ENCODE data around the gene MPHOSPH9.
A peak's percentile ranks its signal among the peaks of the same experiment; 100 is the strongest.
"Not testable (repeated sequence)": the region's sequence is repeated elsewhere in the genome, so short reads cannot be mapped to it uniquely, and the experiment has no call there.

MPHOSPH9 gene

DNA sequence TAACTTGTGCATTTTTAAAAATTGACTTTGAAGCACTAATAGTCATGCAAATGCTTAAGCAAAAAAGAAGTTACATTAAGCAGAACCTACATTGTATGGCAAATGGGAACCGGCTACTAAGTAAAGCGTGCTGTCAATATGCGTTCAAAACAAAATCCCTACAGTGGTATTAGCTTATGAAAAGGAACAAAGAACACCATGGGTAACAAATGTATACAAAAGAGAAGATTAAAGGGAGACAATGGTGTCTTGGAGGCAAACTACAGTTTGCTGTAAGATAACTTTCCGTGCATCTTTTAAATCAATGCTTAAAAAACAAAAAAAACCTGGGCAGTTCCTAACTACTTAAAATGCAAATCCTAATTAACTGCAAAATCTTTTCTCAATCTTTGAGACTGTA lies 28.3 kb upstream of the MPHOSPH9 start:
- FAIRE-seq, result no peak
- DNase-seq (ENCODE audit: insufficient read length, low spot score), result no peak

GRCh38 chr12:123260081-123260480 lies 27.1 kb upstream of the MPHOSPH9 start:
- no peak for DNase-seq (ENCODE audit: insufficient read length, low spot score)
- FAIRE-seq, result no peak

DNA sequence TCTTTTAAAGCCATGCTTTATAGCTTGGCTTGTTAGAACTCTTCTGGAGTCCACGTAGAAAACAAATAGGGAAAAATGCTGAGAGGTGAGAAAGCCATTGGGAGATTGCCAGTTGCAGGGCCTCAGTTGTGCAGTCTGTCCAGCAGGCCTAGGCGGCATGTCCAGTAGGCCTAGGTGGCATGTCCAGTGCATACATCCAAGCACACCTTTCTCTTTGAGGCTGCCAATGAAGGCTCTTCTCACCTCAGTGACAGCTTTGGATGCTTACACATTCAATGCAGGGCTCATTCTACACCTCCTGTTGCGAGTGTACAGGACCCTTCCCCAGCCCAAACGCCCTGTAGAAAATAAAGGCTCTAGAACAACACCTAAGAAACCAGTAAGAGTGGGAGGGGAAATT lies 25.7 kb upstream of the MPHOSPH9 start:
- DNase-seq (ENCODE audit: insufficient read length, low spot score) (no peak), FAIRE-seq (no peak)

DNA sequence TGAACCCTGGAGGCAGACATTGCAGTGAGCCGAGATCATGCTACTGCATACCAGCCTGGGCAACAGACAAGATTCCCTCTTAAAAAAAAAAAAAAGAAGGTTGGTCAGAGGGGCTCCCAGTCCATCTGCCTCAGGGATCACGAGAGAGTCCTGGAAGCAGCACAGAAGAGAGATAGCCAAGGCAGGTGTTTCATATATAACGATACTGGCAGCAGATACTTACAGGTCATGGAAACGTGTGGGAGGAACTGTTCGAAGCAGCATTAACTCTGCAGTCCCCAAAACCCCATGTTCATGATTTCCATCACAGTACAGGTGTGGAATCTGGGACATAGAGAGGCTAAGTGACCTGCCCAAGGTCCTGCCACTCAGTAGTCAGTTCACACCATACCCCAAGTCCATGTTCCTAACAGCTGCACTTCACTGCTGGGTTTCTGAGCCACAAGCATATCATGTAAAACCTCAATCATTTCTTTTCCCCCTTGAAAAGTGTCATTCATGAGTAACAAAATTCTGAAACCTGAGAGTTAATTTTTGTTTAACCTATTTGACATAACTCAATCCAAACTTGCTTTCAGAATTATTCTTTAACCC lies 22.0 kb upstream of the MPHOSPH9 start:
- FAIRE-seq, result no peak
- DNase-seq (ENCODE audit: insufficient read length, low spot score), result no peak

- no peak for FAIRE-seq
- no peak for DNase-seq (ENCODE audit: insufficient read length, low spot score)
Observed at GRCh38 chr12:123253641-123254459, 20.9 kb upstream of the MPHOSPH9 start.

DNA sequence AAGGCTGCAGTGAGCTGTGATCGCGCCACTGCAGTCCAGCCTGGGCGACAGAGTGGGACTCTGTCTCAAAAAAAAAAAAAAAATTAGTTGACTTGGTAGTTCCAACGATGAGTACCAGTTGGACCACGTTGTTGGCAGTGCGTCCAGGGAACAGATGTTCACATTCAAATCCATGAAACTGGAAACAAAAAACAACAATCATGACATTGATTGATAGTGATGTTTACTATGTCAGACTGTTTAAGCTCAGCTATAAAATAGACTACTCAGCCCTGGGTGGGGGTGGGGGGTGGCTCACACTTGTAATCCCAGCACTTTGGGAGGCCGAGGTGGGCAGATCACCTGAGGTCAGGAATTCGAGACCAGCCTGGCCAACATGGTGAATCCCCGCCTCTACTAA lies 19.4 kb upstream of the MPHOSPH9 start:
- DNase-seq (ENCODE audit: insufficient read length, low spot score); FAIRE-seq: not testable (repeated sequence)

DNA sequence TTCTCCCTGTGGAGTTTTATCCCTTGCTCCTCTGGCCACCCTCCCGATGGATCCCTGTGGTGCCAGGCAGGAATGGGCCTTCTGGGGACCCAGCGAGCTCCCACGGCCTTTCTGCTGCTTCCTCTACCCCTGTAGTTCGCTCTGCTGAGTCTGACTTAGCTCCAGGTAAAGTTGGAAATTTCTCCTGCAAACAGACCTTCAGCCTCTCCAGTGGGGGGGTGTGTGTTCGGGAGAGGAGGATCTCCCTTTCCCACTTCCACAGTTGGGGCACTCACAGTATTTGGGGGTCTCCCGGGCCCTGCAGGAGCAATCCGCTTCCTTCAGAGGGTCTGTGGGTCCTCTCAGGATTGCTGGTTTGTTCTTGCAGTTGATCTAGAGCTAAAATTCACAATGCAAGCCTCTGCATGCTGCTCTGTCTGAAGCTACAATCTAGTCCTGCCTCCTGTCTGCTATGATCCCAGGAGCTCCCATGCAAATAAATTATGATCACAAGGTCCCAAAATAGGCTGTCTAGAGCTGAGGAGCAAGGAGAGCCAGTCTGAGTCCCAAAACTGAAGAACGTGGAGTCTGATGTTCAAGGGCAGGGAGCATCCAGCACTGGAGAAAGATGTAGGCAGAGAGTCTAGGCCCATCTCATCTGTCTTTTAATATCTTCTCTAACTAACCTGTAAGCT lies 18.6 kb upstream of the MPHOSPH9 start:
- FAIRE-seq (no peak), DNase-seq (ENCODE audit: insufficient read length, low spot score) (no peak)

DNA sequence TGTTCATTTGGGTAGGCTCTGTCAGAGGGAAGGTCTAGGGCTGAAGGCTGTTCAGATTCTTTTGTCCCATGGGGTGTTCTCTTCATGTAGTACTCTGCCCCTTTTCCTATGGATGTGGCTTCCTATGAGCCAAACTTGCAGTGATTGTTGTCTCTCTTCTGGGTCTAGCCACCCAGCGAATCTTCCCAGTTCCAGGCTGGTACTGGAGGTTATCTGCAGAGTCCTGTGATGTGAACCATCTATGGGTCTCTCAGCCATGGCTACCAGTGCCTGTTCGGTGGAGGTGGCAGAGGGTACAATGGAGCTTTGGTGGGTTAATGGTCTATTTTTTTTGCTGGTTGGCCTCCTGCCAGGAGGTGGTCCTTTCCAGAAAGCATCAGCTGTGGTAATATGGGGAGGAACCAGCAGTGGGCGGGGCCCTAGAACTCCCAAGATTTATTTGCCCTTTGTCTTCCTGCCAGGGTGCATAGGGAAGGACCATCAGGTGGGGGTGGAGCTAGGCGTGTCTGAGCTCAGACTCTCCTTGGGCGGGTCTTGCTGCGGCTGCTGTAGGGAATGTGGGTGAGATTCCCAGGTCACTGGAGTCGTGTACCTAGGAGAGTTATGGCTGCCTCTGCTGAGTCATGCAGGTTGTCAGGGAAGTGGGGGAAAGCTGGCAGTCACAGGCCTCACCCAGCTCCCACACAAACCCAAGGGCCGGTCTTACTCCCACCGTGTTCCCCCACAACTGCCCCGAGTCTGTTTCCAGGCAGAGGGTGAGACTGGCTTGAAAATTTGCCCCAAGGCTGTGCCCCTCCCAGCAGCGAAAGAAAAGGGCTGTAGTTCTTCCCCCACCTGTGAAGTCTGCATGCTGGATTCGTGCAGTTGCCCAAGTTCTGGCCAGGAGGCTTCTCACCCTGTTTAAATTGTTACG lies 17.8 kb upstream of the MPHOSPH9 start:
- FAIRE-seq (no peak), DNase-seq (ENCODE audit: insufficient read length, low spot score) (no peak)

- not testable (repeated sequence) for DNase-seq (ENCODE audit: insufficient read length, low spot score); FAIRE-seq
Observed at GRCh38 chr12:123248996-123249741, 16.2 kb upstream of the MPHOSPH9 start.

- FAIRE-seq; DNase-seq (ENCODE audit: insufficient read length, low spot score): not testable (repeated sequence)
Observed at GRCh38 chr12:123248129-123248528, 15.2 kb upstream of the MPHOSPH9 start.

DNA sequence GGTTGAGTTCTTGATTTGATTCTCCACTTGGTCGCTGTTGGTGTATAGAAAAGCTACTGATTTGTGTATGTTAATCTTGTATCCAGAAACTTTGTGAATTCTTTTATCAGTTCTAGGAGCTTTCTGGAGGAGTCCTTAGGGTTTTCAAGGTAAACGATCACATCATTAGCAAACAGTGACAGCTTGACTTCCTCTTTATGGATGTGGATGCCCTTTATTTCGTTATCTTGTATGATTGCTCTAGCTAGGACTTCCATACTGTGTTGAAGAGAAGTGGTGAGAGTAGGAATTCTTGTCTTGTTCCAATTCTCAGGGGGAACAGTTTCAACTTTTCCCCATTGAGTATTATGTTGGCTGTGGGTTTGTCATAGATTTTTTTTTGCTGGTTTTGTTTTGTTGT lies 12.7 kb upstream of the MPHOSPH9 start:
- FAIRE-seq (no peak), DNase-seq (ENCODE audit: insufficient read length, low spot score) (no peak)

DNA sequence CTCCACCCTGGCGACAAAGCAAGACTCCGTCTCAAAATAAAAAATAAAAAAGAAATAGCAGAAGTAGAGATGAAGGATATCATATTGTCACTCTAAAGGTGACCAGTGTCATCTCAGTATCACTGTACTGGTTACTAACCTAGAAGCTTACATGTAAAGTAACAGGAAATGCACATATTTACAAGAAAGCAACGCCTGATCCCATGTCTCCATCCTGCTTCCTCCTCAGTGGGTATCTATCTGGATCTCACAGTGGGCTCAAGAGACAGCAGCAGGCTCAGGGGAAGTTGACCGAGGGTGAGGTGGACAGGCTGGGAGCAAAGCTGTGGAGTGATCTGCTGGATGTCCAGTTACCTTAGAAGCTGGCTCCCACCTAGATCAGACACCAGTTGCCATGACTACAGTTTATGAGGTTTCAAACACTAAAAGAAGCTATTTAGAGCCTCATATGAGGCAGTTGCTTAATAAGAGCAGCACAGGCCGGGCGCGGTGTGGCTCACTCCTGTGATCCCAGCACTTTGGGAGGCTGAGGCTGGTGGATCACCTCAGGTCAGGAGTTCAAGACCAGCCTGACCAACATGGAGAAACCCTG lies 10.8 kb upstream of the MPHOSPH9 start:
- FAIRE-seq (no peak), DNase-seq (ENCODE audit: insufficient read length, low spot score) (no peak)

- DNase-seq (ENCODE audit: insufficient read length, low spot score) (no peak), FAIRE-seq (no peak)
Observed at GRCh38 chr12:123242116-123242904, 9.4 kb upstream of the MPHOSPH9 start.

DNA sequence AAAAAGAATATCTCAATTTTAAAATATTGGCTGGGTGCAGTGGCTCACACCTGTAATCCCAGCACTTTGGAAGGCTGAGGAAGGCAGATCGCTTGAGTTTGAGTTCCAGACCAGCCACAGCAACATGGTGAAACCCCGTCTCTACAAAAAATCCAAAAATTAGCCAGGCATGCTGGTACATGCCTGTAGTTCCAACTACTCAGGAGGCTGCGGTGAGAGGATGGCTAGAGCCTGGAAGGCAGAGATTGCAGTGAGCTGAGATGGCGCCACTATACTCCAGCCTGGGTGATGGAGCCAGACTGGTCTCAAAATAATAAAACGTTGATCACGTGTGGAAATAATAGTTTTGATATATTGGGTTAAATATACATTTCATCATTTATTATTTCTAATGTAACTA lies 6.0 kb upstream of the MPHOSPH9 start:
- DNase-seq (ENCODE audit: insufficient read length, low spot score) (no peak), FAIRE-seq (no peak)

- no peak for DNase-seq (ENCODE audit: insufficient read length, low spot score)
- FAIRE-seq, result peak; percentile 74
Observed at GRCh38 chr12:123238330-123238682, 5.4 kb upstream of the MPHOSPH9 start.

DNA sequence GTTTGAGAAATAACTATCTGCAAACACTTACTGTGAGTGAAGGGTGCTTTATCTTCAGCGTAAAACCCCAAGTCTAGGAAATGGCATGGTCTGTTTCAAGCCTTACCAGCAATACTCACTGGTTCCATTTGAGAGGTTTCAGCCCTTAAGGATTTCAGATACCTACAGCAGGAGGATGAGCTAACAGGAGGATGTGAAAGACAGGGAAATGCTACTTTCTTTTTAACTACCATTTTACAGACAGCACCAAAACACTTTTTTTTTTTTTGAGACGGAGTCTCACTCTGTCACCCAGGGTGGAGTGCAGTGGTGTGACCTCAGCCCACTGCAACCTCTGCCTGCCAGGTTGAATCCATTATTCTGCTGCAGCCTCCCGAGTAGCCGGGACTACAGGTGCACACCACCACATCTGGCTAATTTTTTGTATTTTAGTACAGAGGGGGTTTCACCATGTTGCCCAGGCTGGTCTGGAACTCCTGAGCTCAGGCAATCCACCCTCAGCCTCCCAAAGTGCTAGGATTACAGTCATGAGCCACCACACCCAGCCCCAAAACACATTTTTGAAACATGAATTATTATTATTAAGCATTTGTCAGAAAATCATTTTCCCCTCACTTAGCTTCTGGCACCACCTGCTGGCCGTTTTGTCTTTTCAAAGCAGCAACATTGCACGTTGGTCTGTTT lies 4.8 kb upstream of the MPHOSPH9 start:
- DNase-seq (ENCODE audit: insufficient read length, low spot score) (peak; percentile 39), FAIRE-seq (peak; percentile 62)

- FAIRE-seq (no peak), DNase-seq (ENCODE audit: insufficient read length, low spot score) (no peak)
Observed at GRCh38 chr12:123233505-123234308, 766 bp upstream of the MPHOSPH9 start.

- no peak for FAIRE-seq
- DNase-seq (ENCODE audit: insufficient read length, low spot score), result no peak
Observed at GRCh38 chr12:123232472-123232806, 502 bp downstream of the MPHOSPH9 start.

All from GM19239 (cell line).